GM21526 (cell line): ENCODE data around the gene DUSP10.

Experiments
- ATAC-seq: cut with Tn5 transposase; IDR thresholded peaks from one replicate; pipeline ENCODE4 v1.9.1; 2021; ENCODE audit warnings: moderate library complexity; ENCODE audit not compliant: unreplicated experiment, low FRiP score

The DUSP10 gene

DNA sequence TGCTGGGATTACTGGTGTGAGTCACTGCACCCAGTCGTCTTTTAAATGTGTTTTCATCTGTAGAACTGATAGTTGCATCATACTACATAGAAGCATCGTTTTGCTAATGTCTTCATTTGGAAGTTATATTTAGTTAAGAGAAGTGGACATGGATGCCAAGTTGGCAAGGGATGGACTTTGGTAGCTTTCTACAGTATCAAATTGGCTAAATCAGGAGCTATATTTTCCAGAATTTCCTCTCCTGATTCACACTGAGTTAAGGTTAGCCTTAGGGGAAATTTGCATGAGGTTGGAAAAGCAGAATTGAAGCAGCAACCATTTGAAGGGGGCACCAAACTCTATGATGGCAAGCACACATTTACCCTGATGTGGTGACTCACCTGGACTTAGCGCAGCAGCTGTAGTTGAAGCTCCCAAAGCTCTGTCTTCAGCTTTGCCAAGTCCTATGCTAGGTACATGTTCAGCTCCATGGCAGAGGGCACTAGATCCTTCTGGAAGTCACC is 43.9 kb downstream of the DUSP10 start:
- no peak for ATAC-seq

DNA sequence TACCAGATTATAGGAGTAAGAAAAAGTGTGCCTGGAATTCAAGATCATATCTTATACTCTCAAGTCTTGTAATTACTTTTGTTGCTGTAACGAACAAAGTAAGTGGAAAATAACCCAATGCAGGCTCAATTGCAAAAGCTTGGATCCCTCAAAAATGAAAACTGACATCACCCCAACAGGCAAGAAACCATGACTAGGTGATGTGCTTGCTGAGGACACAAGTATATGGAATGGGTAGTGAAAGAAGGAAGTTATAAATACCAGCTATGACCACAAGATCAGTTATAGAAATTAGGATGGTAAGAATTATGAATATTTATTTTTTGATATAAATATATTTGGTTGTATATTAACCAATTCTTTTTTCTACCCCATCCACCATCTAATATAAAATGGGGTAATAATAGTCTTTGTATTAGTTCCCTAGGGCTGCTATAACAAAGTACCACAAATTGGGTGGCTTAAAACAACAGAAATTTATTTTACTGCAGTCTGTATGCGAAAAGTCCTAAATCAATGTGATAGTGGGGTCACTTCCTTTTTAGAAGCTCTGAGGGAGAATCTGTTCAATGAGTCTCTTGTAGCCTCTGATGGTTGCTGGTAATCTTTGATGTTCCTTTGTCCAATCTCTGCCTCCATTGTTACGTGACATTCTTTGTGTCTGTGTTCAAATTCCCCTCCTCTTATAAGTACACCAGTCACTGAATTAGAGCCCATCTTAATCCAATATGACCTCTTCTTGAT is 45.0 kb downstream of the DUSP10 start:
- no peak for ATAC-seq

DNA sequence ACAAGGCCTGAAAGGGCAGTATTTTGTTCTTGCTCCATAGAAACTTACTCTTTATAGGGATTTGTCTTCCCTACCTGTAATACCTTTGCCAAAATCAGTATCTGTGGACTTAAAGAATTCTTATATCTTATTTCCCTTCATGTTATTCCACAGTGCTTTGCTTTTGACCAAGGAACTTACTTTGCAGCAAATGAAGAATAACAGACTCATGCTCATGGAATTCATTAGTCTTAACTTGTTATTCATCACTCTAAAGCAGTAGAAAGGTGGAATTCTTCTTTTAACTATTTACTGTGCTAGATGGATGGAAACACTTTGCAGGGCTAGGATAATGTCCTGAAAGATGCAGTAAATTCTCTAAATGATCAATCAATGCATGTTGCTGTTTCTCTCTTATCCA is 45.9 kb downstream of the DUSP10 start:
- ATAC-seq = no peak

DNA sequence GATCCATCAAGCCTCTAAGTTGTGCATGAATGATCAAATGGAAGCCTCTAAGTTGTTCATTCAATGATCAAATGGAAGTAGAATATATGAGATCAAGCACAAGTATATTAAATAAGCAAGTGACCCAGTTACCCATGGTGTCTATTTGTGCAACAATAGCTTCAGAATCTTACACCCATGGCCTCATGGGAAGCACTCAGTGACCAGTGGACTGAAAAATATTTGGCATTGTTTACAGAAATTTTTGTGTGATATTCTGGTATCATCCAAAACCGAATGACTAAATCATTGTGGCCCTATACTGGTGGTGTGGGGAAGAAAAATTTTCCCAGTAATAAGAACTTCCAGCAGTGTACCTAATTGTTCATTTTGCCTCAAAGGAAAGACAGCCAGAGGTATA is 46.6 kb downstream of the DUSP10 start:
- no peak for ATAC-seq

DNA sequence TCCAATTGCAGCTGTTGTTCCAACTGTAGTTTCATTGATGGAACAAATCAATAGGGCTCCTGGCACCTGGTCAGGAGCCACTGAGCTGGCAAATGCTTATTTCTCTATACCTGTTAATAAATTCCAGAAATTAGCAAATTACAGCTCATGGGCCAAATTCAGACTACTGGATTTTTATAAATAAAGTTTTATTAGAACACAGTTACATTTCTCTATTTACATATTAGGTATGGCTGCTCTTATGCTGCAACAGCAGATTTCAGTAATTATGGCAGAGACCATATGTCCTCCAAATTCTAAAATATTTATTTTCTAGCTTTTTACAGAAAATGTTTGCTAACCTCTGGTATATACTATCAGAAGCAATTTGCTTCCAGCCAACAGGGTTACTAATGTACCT is 47.8 kb downstream of the DUSP10 start:
- ATAC-seq = no peak

DNA sequence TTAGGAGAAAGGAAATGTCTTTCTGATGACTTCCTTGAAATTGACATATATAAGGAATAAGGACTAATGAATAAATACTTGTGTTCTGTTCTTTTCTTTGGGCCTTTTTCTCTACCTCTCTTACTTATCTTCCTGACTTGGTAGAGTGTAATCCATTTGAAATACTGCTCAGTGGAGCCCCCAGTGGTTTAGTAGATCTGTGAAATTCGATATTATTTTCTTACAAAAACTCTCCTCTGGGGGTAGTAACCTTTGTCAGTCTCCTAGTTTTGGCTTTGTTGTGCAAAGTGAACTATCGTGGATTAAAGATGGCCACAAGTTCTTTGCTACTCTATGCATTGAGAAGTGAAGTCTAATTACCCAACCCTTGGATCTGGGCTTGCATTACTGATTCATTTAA is 48.8 kb downstream of the DUSP10 start:
- no peak for ATAC-seq

DNA sequence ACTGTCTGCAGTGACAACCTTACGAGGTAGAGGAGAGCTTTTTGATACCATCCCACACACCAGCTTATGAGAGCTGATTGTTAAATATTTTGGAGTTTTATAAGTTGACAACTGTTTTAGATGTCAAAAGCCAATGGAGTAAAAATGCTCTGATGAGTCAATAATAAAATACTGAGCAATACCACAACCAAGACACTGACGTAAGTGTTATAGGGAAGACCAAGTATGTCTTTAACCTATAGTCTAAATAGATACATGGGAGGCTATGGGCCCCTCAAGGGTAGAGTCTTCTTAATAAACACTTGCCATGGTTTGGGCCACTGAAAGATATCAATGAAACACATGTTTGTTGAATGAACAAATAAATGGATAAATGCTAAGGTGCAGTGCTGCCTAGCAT is 49.2 kb downstream of the DUSP10 start:
- no peak for ATAC-seq

DNA sequence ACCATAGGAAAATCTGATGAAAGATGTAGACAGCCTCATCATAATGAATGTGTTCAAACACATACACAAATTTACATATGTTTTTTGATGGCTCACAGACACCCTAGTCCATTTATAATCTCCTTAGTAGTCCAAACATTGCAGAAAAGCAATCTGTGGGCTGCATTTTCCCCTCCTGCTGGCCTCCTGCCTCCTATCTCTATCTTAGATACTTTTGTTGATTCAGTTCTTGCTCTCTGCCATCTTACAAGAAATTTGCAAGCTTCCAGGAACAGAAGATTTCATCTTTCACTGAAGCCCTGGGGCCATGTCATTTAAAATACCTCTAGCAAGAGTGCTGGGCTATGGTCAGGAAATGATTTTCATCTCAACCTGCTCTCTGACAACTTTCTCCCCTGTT is 50.6 kb downstream of the DUSP10 start:
- no peak for ATAC-seq

DNA sequence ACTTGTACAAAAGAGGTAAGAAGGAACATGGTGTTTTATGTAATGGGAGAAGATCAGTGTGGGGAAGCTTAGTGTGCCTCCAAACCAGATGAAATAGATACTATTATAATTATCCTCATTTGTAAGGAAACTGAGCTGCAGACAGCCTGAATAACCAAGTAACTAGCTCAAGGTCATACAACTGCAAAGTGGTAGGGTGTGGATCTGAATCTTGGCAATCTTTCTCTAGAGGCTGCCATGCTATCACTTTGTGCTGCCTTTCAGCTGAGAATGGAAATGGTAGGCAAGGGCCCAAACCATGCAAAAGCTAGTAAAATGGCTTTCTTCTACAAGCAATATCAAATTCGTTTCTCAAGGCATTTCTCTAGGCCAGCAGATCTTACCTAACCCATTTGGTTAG is 51.0 kb downstream of the DUSP10 start:
- no peak for ATAC-seq

DNA sequence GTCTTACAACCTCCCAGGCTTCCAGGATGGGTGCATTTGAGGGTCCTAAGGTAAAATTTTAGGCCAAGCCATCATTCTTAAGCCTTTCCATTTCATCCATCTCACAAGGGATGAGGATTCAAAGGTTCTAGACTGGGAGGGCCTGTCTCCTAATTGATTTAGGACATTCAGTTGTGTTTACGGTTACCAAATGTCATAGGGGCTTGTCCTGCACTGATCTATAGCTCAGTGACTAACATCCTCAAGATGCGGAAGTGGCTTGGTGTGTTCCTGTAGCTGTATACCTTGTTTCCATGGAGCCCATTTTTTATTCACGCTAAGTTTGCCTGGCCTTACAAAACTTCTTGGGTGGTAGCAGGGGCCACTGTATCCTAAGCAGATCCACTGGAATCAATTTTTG is 52.8 kb downstream of the DUSP10 start:
- no peak for ATAC-seq

DNA sequence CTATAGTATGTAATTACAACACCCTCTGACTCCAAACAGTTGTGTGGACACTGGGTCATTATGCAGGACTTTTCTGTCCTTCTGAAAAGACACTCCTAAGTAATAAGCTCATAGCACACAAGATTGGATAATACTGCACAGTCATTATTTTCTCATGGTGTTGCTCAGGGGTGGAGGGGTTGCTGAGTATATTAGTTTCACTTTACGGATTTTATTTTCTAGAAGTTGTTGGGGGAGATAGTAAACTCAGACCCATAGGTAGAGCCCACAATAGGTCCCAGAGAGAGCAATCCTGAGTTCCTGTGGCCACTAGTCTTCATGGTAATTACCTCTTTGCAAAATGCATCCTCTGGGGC is 53.4 kb downstream of the DUSP10 start:
- ATAC-seq = no peak

DNA sequence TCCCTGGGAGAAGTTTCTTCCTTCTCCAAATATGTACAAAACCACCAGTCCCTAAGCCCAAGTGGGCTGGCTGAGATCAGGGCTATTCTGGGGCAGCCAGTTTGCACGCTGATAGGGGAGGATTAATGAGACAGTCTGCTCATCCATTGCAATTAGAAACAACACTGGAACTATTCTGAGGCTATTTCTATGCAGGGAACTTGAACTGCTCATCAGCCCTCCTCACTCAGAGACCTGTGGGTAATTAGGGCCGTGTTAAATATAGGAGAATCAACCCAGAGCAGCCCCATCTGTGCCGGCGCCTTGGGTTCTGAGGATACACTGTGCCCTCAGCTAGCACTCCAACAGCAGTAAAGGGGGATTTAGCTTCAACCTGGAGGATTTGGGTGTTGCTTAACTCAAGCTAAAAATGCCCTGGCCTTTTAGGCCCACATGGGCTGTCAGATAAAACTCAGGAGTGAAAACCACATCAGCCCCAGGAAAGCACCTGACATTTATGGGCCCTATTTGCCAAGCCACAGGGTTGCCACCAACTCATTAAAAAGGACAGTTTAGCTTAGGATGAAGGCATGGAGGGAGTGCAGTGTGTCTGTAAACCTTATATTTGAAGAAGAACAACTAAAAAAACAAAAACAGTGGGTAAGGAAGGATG is 53.9 kb downstream of the DUSP10 start:
- no peak for ATAC-seq

DNA sequence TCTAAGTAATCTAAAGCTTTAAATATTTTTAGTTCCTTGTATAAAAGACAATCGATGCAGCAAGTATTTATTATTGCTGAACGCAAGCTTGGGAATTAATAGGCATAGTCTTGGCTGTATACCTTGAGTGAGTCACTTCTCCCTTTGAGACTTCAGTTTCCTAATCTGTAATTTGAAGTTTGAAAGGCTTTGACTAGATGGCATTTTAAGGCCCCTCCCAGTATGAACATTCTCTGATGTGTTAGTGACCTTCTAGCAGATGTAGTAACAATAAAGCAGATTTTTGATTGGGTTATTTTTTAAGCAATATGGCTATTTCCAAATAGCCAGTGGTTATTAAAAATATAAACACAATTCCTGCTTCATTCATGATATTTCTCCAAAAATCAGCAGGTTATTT is 58.2 kb downstream of the DUSP10 start:
- ATAC-seq = no peak

DNA sequence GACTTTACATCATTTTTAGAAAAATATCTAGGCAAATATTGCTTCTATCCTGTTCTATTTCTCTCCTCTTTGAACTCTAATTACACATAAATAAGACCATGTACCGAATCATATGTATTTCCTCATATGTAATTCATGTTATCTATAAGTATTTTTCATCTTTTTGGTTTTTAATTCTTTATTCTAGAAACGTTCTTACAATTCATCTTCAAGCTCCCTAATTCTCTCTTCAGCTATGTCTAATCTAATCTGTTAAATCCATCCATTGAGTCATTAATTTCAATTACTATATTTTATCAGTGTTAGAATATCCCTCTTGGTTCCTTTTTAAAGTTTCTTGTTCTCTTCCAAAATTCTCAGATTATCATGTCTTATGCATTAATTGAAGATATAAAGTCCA is 61.8 kb downstream of the DUSP10 start:
- ATAC-seq = no peak

DNA sequence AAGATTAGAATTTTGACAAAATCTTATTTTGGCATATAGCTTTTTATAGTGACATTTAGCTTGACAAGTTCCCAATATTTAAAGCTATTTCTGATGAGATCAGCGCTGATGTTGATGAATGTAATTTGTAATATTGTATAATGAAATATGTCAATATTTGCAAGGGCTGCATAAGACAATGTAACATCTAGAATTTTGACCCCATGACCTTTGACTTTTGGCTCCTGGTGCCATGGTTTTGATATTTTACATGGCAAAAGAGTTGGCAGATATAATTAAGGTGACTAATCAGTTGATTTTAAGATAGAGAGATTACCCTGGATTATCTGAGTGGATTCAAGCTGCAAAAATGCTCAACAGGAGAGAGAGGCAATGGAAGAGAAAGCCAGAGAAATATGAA is 63.9 kb downstream of the DUSP10 start:
- ATAC-seq = no peak

DNA sequence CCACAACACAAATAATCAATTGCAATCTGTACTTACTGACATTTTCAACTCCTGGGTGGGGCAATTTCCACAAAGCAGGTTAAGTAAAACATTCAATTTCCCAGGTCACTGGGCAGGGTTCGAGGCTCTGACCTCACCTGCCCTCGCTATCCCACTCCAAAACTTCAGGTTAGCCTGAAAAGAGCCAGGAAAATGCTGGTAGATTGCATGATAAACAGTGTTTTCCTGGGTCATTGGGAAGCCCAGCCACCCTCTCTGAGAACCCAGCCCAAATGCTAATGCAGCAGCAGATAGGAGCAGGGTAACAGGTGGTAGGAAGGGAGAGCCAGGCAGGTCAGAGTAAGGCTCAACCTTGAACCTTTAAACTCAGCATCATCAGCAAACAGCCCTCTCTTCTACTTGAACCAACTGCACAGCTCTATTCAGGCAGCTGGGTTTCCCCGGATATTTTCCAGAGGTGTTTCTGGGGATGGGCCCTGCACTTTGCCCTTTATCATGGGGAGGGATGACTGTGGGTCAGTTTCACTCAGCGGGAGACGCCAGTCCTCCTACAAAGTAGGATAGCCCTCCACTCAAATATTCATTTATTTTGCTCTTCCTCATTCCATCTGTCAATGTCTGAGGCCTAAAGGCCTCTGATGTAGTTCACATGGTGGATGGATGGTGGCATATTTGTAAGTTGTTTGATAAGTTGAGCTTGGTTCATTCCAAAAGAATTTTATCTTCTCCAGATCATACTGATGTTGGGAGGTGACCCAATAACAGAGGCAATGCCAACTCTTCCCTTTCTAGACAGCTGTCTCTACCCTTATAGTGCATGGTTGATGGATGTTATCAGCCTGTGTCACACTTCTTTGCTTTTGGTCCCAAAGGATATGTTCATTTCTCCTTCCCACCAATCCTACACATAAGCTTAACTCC is 65.7 kb downstream of the DUSP10 start:
- ATAC-seq = no peak

DNA sequence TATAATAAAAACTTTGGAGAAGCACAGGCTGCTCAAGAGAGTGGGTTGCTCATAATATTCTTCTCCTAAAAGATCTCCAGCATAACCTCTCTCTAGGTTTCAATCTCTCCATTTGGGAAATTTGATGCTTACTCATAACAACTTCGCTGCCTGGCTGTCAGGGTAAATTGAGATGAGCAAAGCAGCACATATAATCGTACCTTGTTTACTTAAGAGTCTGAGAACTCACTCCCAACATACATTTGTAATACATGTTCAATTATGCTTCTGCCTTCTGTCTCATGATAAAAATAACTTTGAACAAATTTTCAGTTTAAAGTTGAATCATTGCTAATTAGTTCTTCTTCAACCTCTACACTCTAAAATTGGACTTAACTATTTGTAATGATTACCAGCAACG is 68.9 kb downstream of the DUSP10 start:
- no peak for ATAC-seq

DNA sequence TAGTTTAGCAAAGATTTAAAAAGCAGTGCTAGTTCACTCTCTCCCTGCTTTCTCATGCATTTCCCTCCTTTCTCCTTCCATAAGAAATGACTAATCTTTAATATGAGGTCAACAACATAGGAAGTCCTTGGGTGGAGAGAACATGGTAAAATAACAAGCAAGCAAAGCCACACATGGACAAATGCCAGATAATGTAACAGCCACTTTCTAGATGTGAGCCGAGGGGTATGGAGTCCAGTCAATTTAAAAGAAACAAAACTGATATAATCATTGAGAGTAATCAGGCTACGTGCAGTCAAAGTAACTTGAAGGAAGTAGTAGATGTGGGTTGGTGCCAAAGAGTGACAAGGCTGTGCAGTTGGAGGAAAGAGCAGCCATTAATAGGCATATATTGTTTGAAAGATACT is 69.6 kb downstream of the DUSP10 start:
- ATAC-seq = no peak

DNA sequence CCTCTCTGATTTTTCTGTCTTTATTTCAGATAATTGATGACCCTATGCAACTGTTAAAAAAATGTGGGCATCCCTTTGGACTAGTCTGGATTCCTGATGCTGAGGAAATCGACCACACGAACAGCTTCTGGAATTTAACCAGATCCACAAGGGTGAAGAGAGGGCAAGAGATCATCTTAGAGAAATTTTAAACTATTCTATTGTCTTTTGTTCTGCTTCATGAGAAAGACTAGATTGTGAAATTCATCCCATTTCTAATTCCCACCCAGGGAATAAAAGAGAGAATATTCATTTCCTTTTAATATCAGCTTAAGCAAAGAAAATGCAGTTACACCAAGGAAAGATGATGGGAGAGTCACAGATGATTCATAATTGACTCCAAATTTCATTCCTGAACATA is 71.8 kb downstream of the DUSP10 start:
- no peak for ATAC-seq

DNA sequence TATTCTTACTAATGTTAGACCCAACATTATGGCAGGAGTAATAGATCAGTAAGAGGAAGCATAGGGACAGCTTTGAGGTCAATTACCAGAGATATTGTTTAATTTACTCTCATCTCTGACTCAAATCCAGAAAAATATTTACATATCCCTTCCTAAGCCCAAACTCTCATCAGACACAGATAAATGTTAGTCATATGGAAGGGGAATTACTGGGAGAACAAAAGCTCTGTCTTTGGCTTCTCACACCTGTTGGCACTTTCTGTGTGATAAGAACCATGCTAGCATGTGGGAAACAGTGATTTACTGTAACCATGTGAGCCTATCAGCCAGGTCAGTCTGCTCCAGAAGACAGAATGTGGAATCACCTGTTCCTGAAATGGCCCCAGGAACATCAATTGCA is 72.4 kb downstream of the DUSP10 start:
- no peak for ATAC-seq

DNA sequence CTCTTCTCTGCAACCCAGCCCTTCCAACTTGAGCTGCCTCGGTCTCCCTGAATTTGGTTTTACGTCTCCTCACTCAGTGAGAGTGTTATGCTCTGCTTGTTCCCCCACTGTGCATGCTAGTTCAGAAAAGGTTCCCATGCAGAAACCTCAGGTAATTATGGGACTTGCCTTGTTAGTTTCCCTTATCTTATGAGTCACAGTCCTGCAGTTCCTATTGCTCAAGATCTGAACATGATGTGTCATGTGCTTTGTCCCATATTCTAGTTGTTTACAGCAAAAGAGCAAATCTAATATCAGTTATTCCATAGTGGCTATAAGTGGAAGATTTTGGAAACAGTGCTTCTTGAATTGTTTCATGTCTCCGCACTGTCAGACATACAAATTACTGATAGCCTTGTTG is 74.4 kb downstream of the DUSP10 start:
- ATAC-seq = peak; percentile 91
